Measurements from ENCODE around the gene SSMEM1.

GRCh38 chr7:130205084-130205947, 2.3 kb upstream of the SSMEM1 start, which contains the start of gene TMEM209:
- TF ChIP-seq CTCF (IDR thresholded peaks at IDR 0.05; ENCODE audit: low read depth, low read length) (no peak), EZH2phosphoT487 (IDR thresholded peaks at IDR 0.05; ENCODE audit: low read depth) (no peak)
